Endometrial microvascular endothelial cells (primary cell): ENCODE data around the gene NID1. TPM values are rescaled to one million over a fixed set of nuclear protein-coding genes. Genes with fewer than 3 reads are reported as not detected.
"Not testable (repeated sequence)": the region's sequence is repeated elsewhere in the genome, so short reads cannot be mapped to it uniquely, and the experiment has no call there.

Experiments
- in situ Hi-C: cut with HindIII; loops from 2 replicates; pipeline ENCODE4 v1.10.0; 2017; ENCODE audit warnings: low sequenced_read_pairs, low pct_unique_long_range_greater_than_20kb; ENCODE audit errors: inconsistent ontology term
- total RNA-seq: library from RNA; depleted of rRNA; stranded (reverse); fragments of >200 nt; gene quantifications from one replicate; pipeline ENCODE4 v1.2.3, GENCODE V29; 2015; ENCODE audit errors: inconsistent ontology term

The NID1 gene
- total RNA-seq, 1 donor from 2014 or later = 31.2 TPM

DNA sequence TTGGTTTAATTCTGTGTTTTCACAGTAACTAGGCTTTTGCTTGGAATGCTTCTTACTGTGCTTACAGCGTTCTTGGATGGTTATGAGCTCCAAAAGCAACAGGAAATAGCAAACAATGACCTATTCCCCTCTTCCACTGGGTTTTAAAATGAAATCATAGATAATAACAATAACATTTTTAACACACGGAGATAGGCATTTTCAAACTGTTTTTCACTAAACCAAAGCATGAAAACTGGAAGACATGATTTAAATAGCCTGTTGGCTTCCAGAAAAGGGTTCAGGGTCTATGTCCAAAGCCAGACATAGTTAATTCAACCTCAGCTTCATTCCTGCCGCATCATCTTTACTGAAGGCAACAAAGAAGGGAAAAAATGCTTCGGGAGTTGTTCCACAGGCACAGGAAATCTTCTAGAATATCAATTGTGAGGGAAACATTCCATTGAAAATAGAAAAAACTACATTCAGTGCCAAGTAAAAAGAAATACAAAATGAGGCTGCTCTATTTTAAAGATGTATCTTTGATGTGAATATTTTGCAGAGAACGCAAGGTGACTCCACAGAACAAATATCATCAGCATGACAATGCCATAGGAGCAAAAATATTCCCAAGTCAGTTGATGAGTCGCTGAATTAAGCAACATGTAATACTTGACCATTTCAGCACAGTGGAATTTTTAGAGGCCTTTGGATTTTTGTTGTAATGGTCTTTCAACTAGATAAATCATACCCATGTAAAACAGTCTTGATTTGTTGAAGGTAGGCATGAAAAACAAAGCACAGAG is 80.7 kb downstream of the NID1 start:
- in situ Hi-C loops = no loop called here

DNA sequence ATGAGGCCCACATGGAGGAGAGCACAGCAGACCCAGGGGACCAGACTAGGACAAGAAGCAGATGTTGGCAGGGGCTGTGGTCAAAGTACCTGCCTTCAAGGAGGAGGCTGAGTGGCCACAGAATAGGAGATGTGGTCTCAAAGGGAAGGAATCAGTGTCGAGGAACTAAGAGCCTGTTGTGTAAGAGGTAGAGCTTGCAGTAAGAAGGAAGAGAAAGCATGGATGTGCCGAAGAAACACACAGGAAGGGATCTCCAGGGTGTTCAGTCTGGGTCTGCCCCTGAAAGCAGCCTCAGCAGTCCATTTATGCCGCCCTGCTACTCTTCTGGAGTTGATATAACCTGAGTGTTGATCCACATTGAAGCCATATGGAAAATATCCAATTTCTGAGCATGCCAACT is 83.9 kb downstream of the NID1 start:
- in situ Hi-C loops = no loop called here

- in situ Hi-C loops = no loop called here
These were observed 85.1 kb downstream of the NID1 start for GRCh38 chr1:235979716-235980333.

DNA sequence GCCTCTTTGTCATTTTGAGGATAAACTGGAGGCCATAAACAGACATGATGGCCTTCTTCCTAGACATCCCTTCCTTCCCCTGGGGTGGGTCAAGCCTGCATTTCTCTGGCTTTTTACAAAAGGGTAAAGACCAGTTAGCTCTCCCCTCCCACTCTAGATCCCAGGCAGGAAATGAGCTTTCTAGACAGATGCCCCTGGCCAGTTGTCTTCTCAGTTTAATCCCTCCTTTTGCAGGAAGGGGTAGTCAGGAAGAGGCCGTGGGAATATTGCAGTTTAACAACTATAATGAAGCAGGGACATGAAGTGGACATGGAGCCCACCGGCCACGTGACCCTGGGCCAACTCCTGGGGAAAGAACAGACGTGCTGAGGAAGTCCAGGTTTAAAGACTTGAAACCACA is 85.7 kb downstream of the NID1 start:
- in situ Hi-C loops = no loop called here

GRCh38 chr1:235976490-235976889 is 88.4 kb downstream of the NID1 start:
- in situ Hi-C loops = no loop called here

DNA sequence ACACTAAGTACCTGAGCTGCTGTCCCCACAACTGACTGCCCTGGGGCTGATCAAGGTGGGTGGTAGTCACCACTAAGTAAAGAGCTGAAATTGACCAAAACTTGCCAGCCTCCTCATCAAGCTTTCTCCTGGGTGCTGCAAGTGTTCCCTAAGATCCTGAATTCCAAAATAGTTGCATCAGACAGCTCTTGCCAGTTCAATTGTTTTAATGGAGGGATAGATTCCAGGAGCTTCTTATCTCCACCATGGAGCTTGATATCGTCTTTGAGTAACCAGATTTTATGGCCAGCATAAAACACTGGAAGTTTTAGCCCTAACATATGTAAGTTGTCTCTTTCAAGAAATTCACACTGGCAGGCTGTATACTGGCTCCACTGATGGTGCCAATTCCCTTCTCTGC is 90.3 kb downstream of the NID1 start:
- in situ Hi-C loops = no loop called here

- in situ Hi-C loops = not testable (repeated sequence)
These were observed 92.2 kb downstream of the NID1 start for GRCh38 chr1:235972691-235973090.

GRCh38 chr1:235972311-235972689 is 92.6 kb downstream of the NID1 start:
- in situ Hi-C loops = no loop called here

- in situ Hi-C loops = no loop called here
These were observed 93.1 kb downstream of the NID1 start for GRCh38 chr1:235971571-235972310.

DNA sequence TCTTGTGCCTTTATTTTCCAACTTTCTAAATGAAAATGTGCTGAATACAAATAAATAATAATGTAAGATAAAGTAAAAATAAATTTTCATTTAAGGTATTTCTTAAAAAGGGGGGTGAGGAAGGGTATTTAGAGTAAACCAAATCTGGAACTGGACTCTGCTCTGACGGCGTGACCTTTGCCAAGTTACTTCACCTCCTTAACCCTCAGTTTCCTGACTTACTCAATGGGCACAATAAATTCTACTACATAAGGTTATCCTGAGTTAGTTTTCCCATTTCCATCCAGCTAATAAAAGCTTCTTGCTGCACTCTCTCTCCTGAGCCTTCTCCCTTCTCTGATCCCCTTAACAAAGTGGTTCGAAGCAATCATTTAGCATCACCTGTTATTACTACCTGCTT is 93.9 kb downstream of the NID1 start:
- in situ Hi-C loops = no loop called here

DNA sequence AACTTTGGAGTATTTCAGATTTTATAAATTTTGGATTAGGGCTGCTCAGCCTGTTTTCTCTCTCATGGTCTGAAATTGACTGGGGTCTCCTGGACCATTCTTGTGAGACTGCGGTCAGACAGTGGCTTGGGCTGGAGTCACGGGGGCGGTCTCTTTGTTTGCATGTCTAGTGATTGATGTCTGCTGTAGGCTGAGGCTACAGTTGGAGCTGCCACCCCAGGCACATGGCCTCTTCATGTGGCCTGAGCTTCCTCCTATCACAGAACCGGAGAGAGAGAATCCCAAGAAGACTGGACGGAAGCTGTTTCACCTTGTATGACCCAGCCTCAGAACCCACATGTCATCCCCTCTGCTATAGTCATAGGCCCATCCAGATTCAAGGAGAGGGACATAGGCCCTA is 96.1 kb downstream of the NID1 start:
- in situ Hi-C loops = no loop called here

- in situ Hi-C loops = not testable (repeated sequence)
These were observed 98.8 kb downstream of the NID1 start for GRCh38 chr1:235966134-235966533.

DNA sequence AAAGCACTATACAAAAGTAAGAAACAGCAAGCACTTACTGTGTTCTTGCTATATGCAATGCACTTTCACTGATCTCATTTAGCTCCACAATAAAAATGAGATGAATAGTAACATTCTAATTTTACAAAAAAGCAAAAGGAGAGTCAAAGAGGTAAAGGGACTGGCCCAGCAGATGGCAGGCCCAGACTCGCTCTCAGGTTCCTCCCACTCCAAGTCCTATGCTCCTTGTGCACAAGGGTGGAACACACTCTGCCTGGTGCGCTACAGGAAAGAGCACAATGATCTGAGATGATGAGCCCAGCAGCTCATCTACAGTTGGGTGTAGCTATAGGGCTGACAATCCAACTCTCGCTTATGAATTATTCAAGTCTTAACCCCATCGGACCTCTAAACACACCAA is 104.1 kb downstream of the NID1 start:
- in situ Hi-C loops = no loop called here

GRCh38 chr1:235958021-235958420 is 106.9 kb downstream of the NID1 start:
- in situ Hi-C loops = no loop called here

- in situ Hi-C loops = no loop called here
These were observed 109.1 kb downstream of the NID1 start for GRCh38 chr1:235955777-235956176.

- in situ Hi-C loops = no loop called here
These were observed 110.3 kb downstream of the NID1 start for GRCh38 chr1:235954306-235955283.

GRCh38 chr1:235953801-235954200 is 111.1 kb downstream of the NID1 start:
- in situ Hi-C loops = no loop called here

DNA sequence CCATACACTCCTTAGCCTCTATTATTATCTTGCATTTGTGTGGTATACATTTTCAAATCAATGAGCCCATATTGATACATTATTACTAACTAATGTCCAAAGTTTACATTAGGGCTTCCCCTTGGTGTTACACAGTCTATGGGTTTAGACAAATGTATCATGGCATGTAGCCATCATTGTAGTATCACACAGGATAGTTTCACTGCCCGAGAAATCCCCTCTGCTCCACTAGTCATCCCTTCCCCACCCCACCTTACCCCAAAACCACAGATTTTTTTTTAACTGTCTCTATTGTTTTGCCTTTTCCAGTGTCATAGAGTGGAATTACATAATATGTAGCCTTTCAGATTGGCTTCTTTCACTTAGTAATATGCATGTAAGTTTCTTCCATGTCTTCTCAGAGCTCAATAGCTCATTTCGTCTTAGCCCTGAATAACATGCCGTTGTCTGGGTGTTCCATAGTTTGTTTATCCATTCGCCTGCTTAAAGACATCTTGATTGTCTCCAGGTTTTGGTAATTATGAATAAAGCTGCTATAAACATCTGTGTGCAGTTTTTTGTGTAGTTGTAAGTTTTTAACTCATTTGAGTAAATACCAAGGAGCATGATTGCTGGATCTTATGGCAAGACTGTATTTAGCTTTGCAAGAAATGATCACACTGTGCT is 111.8 kb downstream of the NID1 start:
- in situ Hi-C loops = no loop called here
